Thyroid gland (tissue), 4 donors: Measurements from ENCODE around the gene PHACTR3.

Experiments used
- CTCF ChIP-seq, 6 experiments: fragments of 200-600 bp in 3 of 6; fragments of 450-650 bp in 3 of 6; sonication (generic) in 3 of 6; IDR thresholded peaks; one replicate each; pipeline ENCODE4 v1.5.1; 2016 to 2019; ENCODE audit warnings: antibody characterized with exemption in 6 of 6, mild to moderate bottlenecking in 2 of 6, inconsistent platforms in 1 of 6, moderate library complexity in 1 of 6
- POLR2A ChIP-seq, 2 donors: fragments of 450-650 bp; IDR thresholded peaks; one replicate each; pipeline ENCODE4 v1.6.1; 2017; ENCODE audit warnings: antibody characterized with exemption in 2 of 2, mild to moderate bottlenecking in 2 of 2, moderate library complexity in 1 of 2

GRCh38 chr20:59608396-59608795 lies 4.1 kb downstream of the PHACTR3 start:
- TF ChIP-seq POLR2A (IDR thresholded peaks at IDR 0.05) (no peak), CTCF (IDR thresholded peaks at IDR 0.05) (no peak)
